NOMO-1 treated with dmso at 0.1 percent for 144 hours (cell line): ENCODE results near the gene TXNDC8.
"Not testable (repeated sequence)": the region's sequence is repeated elsewhere in the genome, so short reads cannot be mapped to it uniquely, and the experiment has no call there.

Experiments used
- DNase-seq: peaks from one replicate; lab custom pipeline; 2025; ENCODE audit not compliant: unreplicated experiment; lab: John Stamatoyannopoulos, UW

Gene TXNDC8

DNA sequence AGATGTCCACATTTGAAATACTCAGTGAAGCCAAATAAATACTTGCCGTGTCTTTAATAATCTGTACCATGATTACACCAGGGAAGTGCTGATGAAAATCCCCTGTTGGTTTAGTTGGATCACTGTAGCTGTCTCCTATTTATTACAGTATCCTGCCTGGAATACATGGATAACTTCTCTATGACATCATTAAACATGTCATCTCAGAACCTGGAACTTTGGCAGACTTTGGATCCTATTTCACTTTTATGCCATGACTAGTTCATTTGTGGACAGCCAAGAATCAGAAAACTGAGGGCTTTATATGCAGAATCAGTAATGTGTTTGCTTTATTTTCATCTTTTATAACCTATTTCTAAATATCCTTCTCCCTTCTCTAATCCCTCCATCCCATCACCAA, at the start of gene TXNDC8:
Gene TXNDC8, minus strand, starts transcription at position 137 of the 400 bp plus-strand sequence.
- DNase-seq: no peak

DNA sequence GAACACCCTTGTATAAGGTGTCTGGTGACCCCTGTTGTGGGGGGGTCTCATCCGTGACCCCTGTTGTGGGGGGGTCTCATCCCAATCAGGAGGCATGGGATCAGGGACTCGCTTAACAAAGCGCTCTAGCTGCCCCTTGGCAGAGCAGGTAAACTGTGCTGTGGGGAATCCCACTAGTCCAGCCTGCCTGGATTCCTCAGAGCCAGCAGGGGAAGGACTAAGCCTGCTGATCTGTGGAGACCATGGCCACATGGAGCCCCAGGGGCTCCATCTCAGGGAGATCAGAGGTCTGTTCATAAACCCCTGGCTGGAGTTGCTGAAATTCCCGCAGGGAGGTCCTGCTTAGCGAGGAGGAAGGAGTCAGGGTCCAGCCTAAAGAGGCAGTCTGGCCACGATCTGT, 45.8 kb upstream of the TXNDC8 start:
- no peak for DNase-seq

DNA sequence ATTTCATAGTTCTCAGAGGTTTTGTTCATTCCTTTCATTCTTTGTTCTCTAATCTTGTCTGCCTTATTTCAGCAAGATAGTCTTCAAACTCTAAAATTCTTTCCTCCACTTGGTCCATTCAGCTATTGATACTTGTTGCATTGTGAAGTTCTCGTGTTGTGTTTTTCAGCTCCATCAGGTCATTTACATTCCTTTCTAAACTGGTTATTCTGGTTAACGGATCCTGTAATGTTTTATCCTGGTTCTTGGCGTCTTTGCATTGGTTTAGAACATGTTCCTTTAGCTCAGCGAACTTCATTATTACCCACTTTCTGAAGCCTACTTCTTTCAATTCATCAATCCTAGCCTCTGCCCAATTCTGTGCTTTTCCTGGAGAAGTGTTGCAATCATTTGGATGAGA, 45.1 kb upstream of the TXNDC8 start:
- DNase-seq: no peak

DNA sequence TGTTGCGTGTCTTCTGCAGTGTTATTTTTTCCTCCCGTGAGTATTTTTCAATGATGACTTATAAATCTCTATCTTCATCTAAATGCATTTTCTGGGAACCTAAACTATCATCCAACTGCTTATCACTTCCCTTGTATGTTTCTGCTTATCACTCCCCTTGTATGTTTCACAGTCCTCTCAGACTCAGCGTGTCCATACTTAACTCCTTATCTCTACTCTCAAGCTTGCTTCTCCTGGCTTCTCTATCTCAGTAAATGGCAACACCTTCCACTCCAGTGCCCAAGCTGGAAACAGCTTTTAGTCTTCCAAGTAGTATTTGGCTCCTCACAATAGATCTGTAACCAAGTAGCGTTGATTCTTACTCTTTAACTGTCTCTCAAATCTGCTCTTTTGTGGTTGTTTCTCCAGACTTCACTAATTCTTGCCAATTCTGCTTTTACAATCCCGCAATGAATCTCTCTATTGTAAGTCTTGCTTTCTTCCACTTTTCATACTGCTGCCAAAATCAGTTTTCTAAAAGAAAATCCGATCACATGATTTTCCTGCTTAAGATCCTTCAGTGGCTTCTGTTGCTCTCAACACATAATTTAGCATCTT, 33.8 kb upstream of the TXNDC8 start:
- no peak for DNase-seq

DNA sequence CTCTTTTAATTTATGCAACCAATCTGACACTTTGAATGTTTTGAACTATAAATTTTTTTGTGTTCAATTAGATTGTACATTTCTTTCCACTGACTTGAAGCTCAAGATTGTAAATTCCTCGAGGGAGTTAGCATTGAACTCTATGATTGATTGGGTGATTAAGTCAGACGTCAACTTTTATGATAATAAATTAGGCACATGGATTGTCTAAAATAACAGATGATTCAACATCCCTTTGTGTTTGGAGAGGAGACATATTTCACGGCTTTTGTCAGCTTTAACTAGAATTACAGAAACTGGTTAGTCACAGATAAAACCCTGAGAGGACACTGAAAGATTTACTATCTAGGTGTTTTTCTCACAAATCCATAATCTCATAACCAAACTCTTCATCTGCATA, 32.7 kb upstream of the TXNDC8 start:
- DNase-seq: no peak

DNA sequence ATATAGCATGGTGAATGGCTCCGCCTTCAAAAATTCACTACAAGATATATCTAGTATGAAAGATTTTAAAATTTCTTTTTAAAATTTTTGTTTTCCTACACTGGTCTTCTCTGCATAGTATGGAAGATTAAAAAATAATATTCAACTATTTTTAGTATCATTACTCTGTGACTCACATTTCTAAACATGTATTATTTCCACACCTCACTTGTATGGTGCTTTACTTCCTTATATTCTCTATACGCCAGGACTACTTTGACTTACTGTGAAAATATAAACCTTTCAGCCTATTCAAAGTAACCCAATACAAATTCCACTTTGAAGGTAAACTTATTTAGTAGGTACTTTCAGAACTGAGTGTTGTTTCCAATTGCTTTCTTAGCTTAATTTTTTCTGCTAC, 26.8 kb upstream of the TXNDC8 start:
- no peak for DNase-seq

DNA sequence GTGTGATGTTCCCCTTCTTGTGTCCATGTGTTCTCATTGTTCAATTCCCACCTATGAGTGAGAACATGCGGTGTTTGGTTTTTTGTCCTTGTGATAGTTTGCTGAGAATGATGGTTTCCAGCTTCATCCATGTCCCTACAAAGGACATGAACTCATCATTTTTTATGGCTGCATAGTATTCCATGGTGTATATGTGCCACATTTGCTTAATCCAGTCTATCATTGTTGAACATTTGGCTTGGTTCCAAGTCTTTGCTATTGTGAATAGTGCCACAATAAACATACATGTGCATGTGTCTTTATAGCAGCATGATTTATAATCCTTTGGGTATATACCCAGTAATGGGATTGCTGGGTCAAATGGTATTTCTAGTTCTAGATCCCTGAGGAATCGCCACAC, 21.3 kb upstream of the TXNDC8 start:
- not testable (repeated sequence) for DNase-seq

DNA sequence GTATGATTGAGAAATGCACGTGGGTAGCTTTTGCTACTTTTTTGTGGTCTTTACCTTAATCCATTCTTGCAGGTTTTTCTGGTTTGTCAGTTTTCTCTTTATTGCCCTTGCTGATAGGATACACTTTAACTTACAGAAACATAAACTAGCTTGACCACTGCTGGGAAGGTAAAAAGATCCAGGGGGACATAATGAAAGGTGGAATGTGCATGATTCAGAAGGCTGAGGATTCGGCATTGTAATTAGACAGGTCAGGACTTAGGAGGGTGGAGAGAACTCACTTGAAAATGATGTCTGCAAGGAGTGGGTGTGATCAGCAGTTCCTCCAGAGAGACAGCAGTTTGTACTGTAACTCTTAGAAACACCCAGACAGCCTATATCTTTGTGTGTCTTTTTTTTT, 19.8 kb upstream of the TXNDC8 start:
- DNase-seq: no peak

DNA sequence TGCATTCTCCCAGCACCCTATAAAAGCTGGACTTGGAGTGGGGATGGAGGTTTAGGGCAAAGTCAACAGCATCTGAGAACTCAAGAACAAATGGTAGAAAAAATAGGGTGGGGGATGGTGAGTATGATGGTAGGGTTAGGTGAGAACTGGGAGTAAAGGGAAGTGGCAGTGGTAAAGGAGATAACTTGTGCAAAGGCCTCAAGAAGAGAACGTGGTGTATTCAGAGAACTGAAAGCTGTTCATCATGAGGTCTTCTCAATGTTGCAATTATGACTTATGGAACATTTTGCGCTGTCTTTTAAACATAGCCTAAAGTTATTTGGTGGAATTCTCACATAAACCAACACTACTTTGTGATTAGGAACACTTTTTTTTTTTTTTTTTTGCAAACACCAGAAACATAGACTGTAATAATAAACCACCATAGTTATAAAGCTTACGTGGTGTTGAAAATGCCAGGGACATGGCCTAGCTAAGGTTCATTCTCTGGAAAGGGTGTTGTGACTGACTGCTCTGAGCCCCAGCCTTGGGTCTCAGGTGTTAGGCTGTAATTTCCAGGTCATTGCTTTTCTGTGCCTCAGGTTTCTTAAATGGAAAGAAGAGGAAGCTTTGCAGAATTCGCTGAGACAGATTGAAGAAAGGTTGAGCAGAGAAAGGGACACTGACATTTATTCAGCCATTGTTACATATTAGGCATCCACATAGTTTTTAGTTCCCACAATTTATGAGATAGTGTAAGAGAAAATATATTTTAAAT, 19.2 kb upstream of the TXNDC8 start:
- peak; percentile 72 for DNase-seq

DNA sequence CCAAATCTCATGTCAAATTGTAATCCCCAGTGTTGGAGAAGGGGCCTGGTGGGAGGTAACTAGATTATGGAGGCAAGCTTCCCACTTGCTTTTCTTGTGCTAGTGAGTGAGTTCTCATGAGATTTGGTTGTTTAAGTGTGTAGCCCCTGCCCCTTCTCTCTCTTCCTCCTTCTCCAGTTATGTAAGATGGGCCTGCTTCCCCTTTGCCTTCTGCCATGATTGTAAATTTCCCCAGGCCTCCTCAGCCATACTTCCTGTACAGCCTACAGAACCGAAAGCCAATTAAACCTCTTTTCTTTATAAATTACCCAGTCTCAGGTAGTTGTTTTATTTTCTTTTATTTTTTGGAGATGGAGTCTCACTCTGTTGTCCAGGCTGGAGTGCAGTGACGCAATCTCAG, 18.2 kb upstream of the TXNDC8 start:
- DNase-seq: peak; percentile 3

DNA sequence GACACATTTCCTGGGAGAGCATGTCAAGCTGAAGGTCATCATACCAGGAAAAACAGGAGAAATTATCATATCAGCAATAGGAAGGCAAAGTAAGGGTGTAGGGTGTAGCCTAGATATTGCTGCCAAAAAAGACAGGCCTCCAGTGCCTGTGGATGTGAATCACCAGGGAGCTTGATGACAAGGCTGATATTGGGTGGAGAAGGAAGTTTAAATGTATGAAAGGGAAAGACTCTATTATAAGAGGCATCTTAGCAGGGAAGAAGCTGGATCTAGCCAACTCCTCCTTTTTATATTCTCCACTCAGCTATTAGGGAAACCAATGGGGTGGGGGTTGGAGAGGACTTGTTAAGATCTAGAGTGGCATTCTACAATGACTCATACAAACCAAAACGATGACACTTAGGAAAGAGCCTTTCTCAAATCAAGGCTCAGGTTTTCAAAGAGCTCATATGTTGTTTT, 13.4 kb upstream of the TXNDC8 start:
- no peak for DNase-seq

DNA sequence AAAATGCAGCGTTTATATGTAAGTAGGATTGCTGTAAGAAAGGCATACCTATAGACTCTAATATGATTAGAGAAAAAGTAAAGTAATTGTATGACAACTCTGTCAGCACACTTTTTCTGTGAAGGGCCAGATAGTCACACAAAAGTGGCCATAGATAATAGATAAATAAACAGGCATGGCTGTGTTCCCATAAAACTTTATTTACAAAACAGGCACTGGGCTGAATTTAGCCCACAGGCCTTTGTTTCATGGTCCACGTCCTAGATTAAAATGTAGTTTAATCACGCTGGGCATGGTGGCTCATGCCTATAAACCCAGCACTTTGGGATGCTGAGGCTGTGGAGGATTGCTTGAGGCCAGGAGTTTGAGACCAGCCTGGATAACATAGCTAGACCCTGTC, 8.7 kb upstream of the TXNDC8 start:
- no peak for DNase-seq

DNA sequence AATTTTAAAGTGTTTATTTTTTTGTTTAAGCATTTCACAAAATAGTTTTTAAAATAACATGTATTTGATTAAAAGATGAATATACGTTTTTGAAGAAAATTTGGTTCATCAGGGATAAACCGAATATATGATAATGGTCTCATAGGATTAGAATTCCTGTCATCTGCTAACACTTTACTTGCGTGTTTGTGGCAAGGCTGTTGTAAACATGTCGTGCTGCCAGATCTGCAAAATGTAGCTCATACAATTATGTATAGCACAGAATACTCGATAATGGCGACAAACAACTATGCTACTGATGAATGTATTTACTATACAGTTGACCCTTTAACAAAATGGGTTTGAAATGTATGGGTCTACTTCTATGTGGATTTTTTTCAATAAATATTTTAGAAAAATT, 7.2 kb upstream of the TXNDC8 start:
- no peak for DNase-seq

DNA sequence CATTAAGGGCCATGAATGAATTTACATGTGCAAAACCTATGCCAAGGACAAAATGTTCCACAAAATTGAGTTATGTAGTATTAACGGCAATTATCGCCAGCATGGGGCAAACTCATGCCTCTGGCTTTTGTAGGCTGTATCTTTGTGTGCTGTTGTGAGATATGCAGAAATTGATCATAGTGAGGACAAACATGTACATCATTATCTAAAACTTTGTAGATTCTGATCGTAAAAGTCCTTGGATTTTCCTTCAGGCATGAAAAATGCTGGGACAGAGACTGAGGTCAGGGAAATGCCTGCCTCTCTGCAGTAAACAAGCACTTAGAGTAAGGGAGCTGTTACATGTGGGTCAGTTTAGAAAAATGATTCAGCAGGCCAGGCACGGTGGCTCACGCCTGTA, 5.9 kb upstream of the TXNDC8 start:
- no peak for DNase-seq

DNA sequence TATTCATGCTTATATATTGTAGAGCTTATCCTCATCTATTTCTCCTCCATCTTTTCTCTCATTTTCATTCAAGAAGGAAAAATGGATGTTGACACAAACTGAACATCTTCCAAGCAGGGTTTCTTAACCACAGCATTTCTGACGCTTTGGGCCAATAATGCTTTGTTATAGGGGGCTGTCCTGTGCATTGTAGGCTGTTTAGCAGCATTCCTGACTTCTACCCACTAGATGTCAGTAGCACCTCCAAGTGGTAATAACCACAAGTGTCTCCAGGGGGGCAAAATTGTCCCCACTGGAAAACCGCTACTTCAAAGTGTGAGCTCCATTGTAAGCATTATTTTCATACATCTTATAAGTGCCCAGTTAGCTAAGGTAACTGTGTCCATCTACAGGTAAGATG, 2.6 kb upstream of the TXNDC8 start:
- no peak for DNase-seq

DNA sequence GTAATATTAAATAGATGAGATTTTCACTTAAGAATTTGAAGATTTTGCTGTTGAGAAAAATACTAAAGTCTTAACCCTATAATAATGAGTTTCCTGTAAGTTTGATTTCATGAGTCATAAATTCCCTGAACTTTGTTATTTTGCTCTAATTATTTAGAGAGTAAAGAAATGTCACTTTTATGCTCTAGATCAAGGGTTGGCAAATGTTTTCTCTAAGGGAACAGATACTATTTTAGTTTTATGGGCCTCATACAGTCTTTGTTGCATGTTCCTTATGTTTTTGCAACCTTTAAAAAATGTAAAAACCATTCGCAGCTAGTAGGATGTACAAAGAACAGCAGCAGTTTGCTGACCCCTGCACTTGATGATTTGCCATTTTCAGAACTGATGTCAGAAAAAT, 480 bp upstream of the TXNDC8 start:
- DNase-seq: no peak

DNA sequence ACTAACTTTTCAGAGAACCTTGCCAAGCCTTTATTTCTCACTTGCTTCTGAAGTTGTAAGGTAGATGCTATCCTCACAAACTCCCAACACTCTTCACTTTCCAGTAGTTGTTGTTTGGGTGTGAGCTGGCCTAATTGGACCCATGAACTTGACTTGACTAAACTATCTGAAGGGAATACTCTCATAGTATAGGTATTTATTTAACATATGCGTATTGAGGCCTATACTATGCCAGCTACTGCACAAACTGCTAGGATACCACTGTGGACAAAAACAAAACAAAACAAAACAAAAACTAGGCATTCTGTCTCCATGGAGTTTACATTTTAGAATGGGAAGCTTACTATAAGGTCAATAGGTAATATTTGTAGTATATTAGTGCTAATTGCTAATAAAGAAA, 1.3 kb downstream of the TXNDC8 start:
- DNase-seq: no peak

DNA sequence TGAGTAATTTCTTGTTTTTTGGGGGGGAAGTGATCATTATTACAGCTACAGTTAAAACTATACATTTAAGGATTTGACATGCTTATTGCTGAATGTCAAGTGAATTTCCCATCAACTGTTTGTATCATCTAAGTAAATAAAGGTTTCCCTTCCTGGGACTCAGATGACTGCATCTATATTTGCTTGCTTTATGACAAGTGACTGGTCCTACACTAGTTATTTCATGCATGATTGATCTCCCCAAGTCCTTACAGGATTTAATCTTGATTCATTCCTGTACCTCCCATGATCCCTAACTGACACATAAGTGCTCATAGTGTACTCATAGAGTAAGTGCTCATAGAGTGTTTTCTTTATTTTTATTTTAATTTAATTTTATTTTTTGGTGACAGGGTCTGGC, 2.8 kb downstream of the TXNDC8 start:
- DNase-seq: no peak

DNA sequence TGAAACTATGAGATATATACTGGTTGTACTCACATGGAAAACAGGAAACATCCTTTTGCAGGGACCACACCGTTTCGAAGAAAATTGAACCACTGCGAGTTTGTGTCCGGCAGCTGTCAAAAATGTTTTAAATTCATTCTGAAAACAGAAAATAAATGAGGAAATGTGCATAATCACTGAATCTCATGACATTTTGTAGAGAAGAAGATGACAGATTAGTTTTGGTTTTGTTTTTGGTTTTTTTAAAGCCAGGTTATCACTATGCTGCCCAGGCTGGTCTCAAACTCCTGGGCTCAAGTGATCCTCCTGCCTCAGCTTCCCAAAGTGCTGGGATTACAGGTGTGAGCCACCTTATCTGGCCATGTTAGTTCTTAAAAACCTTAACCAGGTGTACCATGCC, 3.5 kb downstream of the TXNDC8 start:
- DNase-seq: no peak

DNA sequence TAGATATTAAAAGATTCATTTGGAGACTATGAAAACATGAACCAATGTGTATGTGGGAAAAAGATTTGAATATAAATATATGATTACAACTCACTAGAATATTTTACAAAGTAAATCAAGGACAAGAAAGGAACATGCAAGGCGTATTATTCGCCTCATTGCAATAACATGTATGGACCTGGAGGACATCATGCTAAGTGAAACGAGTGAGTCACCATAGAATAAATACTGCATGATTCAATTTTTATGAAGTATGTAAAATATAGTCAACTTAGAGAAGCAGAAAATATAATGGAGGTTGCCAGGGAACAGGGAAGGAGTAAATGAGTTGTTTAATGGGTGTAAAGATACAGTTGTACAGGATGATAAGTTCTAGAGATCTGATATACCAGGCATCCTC, 4.9 kb downstream of the TXNDC8 start:
- no peak for DNase-seq

DNA sequence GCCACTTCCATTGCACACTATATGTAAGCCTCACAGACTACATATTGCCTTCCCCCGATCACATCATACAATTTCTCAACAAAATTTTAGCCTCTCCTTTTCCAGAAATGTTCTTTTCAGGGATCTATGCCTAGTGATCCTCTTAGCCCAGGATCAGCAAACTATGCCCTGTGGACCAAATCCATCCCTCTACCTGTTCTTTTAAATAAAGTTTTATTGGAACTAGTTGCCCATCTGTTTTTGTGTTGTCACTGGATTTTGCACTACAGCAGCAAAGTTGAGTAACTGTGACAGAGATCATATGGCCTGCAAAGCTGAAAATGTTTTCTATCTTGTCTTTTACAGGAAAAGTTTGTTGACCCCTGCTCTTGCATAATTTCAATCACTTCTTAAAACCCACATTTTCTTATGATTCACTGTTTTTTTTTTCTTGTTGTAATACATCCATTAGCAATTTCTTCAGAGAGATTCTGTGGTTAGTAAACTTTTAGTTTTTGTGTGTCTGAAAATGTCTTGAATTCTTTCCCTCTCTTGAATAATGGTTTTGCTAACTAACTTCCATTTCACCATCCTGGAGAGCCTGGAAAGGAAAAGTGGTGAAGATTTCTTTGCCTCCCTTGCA, 7.1 kb downstream of the TXNDC8 start:
- DNase-seq: no peak

DNA sequence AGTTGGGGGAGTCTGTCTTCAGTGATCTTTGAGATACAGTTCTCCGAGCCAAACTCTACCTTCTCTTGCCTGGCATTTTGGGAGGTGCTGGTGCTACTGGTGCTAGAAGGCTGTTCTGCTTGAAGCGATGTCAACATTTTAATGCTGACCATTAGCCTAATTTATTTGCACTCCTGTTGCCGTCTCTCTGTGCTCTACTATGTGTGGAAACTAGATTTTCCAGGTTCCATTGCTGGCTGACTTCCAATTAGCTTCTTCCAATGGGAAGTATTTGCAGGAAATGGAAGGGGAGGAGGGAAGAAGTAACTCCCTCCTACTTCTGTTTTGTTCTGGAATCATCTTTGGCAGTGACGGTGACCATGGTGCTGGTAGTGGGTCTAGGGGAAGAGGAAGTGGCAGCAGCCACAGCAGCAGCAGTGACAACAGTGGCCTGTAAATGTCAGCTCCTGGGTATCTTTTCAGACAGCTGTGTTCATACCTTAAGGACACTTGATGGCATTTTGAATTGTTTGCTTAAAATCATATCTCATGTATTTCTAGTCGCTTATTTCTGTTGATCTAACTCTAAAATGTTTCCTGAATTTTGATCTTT, 7.9 kb downstream of the TXNDC8 start:
- DNase-seq: no peak
